Measurements from ENCODE around the gene UTP4.
A peak's percentile ranks its signal among the peaks of the same experiment; 100 is the strongest.

Gene UTP4

GRCh38 chr16:69100071-69100691 lies 32.3 kb upstream of the UTP4 start:
- Histone ChIP-seq H3K27me3 (peaks cover 43% of the 10 kb centered on the region), H3K36me3 (no peaks in the 10 kb centered on the region), H3K4me3 (ENCODE audit: low read depth in 1 of 2, low read length in 1 of 2) (no peak overlapping the region)

GRCh38 chr16:69105501-69106361 lies 26.7 kb upstream of the UTP4 start, which contains the start of gene HAS3:
HAS3 (plus strand) TSS chr16:69105653; CDS start chr16:69109396, 3,743 bp downstream.
- Histone ChIP-seq H3K27ac (no peak within 1 kb of the TSS), H3K9me3 (no peaks in the 10 kb centered on the region), H3K27me3 (peaks cover 81% of the 10 kb centered on the region), H3K36me3 (peaks cover 17% of the 10 kb centered on the region), H3K4me3 (ENCODE audit: low read depth in 1 of 2, low read length in 1 of 2) (peak within 1 kb of the TSS; percentile 4 to 8), H3K4me1 (ENCODE audit: control insufficient read depth in 1 of 2, insufficient read depth in 1 of 2, low read depth in 1 of 2, low read length in 1 of 2) (peaks cover 19 to 24% of the 10 kb centered on the region in 2 experiments)
- no peak for TF ChIP-seq CTCF (IDR thresholded peaks at IDR 0.05)

More at GRCh38 chr16:69100071-69100691, 32.3 kb upstream of the UTP4 start:
- TF ChIP-seq CTCF (IDR thresholded peaks at IDR 0.05) = no peak
- H3K4me1 ChIP-seq (ENCODE audit: control insufficient read depth in 1 of 2, insufficient read depth in 1 of 2, low read depth in 1 of 2, low read length in 1 of 2) = no peaks in the 10 kb centered on the region
- H3K9me3 ChIP-seq = no peaks in the 10 kb centered on the region
- H3K27ac ChIP-seq = no peak overlapping the region

- no peak for TF ChIP-seq CTCF (IDR thresholded peaks at IDR 0.05)
- Histone ChIP-seq H3K36me3 (peaks cover 17% of the 10 kb centered on the region), H3K27me3 (peaks cover 77% of the 10 kb centered on the region), H3K4me3 (ENCODE audit: low read depth in 1 of 2, low read length in 1 of 2) (peak overlapping the region in 1 of 2 experiments; percentile 4), H3K4me1 (ENCODE audit: control insufficient read depth in 1 of 2, insufficient read depth in 1 of 2, low read depth in 1 of 2, low read length in 1 of 2) (peaks cover 19 to 24% of the 10 kb centered on the region in 2 experiments), H3K9me3 (no peaks in the 10 kb centered on the region), H3K27ac (no peak overlapping the region)
Measured at GRCh38 chr16:69106491-69107315, 25.7 kb upstream of the UTP4 start.

- no peak overlapping the region for H3K27ac ChIP-seq
Measured at GRCh38 chr16:69107316-69107962, 25.0 kb upstream of the UTP4 start.

More at GRCh38 chr16:69107316-69107962, 25.0 kb upstream of the UTP4 start:
- Histone ChIP-seq H3K36me3 (peaks cover 17% of the 10 kb centered on the region), H3K4me3 (ENCODE audit: low read depth in 1 of 2, low read length in 1 of 2) (no peak overlapping the region), H3K4me1 (ENCODE audit: control insufficient read depth in 1 of 2, insufficient read depth in 1 of 2, low read depth in 1 of 2, low read length in 1 of 2) (peaks cover 19 to 24% of the 10 kb centered on the region in 2 experiments), H3K27me3 (peaks cover 71% of the 10 kb centered on the region), H3K9me3 (no peaks in the 10 kb centered on the region)
- no peak for TF ChIP-seq CTCF (IDR thresholded peaks at IDR 0.05)

Data from neutrophil (primary cell).